Heart left ventricle (tissue), 13 donors: ENCODE data around the gene ORC4.

ENCODE experiments used
- CTCF ChIP-seq, 12 donors: fragments of 200-600 bp; sonication (generic) in 4 of 12; IDR thresholded peaks; one replicate each; pipeline versions ENCODE4 v1.5.0 to v1.8.0; 2018 to 2022; ENCODE audit warnings: antibody characterized with exemption in 12 of 12, mild to moderate bottlenecking in 5 of 12
- POLR2A ChIP-seq, 2 donors: fragments of 450-650 bp; IDR thresholded peaks; one replicate each; pipeline ENCODE4 v1.6.1; 2017; ENCODE audit warnings: antibody characterized with exemption in 2 of 2, mild to moderate bottlenecking in 2 of 2, moderate library complexity in 2 of 2
- donor health status: ischemic (EF 13 %, LVEDD 7.1; RV severe dilation, severe dysfunction).
- donor health status: DM: no; HTN: yes; CAD: no.
- donor health status: DM: no; HTN: no; CAD: no.
- donor health status: ischemic (EF 25% LVEDD 6.9; RV normal size, moderate dysfunction).
- donor health status: ischemic (EF 25% LVEDD 5.7; RV mildly dilated, moderate dysfunction).
- donor health status: ischemic (EF 35%, LVEDD 5.7; RV mildly dilated, moderate dysfunction).
- donor health status: nonischemic (EF 11% LVEDD 7.7; RV severe dilation, severe dysfunction).
- donor health status: DM: yes; HTN: yes; CAD: no.
- donor health status: PGD.
- donor health status: ischemic (EF 29% LVEDD 5.4; RV normal size, mild dysfunction).
- donor health status: nonischemic (EF 23%, LVEDD 6.1; RV moderate dilation, normal function).

GRCh38 chr2:148067801-148068200 is 47.3 kb upstream of the ORC4 start:
- TF ChIP-seq CTCF (IDR thresholded peaks at IDR 0.05), result no peak
- no peak for TF ChIP-seq POLR2A (IDR thresholded peaks at IDR 0.05)
